GM20000 (cell line): ENCODE measurements around the gene MXI1.

Experiments
- DNase-seq: peaks from one replicate; pipeline ENCODE4 v3.0.0; 2012; ENCODE audit warnings: low spot score
- CTCF ChIP-seq: IDR thresholded peaks from 2 replicates; pipeline ENCODE4 v1.5.1; 2012; ENCODE audit warnings: mild to moderate bottlenecking, control low read depth; ENCODE audit errors: extremely low read depth, missing control alignments

Gene MXI1

DNA sequence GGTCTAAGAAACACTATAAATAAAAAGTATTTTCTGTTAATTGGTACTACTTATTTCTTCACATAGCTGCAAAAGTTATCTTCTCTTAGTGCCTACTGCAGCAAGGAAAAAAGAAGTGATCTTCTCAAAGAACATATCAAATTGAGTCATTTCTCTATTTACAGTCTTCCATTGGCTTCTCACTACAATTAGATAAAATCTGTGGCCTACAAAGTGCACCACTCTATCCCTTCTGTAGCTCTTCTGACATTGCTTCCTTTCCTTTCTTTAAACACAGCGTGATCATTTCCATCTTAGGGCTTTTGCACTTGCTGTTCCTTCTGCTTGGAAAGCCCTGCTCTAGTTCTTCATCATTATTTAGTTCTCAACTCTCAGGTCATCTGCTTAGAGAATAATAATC, 44.7 kb downstream of the MXI1 start:
- DNase-seq, result no peak
- TF ChIP-seq CTCF, result no peak

- TF ChIP-seq CTCF, result no peak
- DNase-seq, result no peak
These were observed 47.1 kb downstream of the MXI1 start for GRCh38 chr10:110254467-110254866.

- DNase-seq, result no peak
- TF ChIP-seq CTCF, result no peak
These were observed 51.1 kb downstream of the MXI1 start for GRCh38 chr10:110258542-110258941.

GRCh38 chr10:110259317-110259716, 51.9 kb downstream of the MXI1 start:
- DNase-seq, result no peak
- TF ChIP-seq CTCF, result no peak

- no peak for DNase-seq
- no peak for TF ChIP-seq CTCF
These were observed 53.5 kb downstream of the MXI1 start for GRCh38 chr10:110260746-110261477.

GRCh38 chr10:110263164-110263563, 55.8 kb downstream of the MXI1 start:
- no peak for TF ChIP-seq CTCF

GRCh38 chr10:110265573-110266193, 58.3 kb downstream of the MXI1 start:
- TF ChIP-seq CTCF, result no peak
- DNase-seq, result no peak

More at GRCh38 chr10:110263164-110263563, 55.8 kb downstream of the MXI1 start:
- no peak for DNase-seq
